Measurements from ENCODE around the gene CDC42EP4.

Gene CDC42EP4

GRCh38 chr17:73305845-73306836 is 5.7 kb downstream of the CDC42EP4 start:
- Histone ChIP-seq H3K9me3 (ENCODE audit: insufficient read depth, low read length) (no peaks in the 10 kb centered on the region), H2AFZ (ENCODE audit: low read depth, low read length) (no peak overlapping the region), H3K9ac (ENCODE audit: low read length) (no peak overlapping the region), H4K20me1 (ENCODE audit: insufficient read depth, low read length) (no peaks in the 10 kb centered on the region), H3K27ac (ENCODE audit: low read length) (no peak overlapping the region), H3K4me3 (ENCODE audit: low read length) (no peak overlapping the region), H3K27me3 (ENCODE audit: low read depth, low read length) (peaks cover 17% of the 10 kb centered on the region), H3K4me2 (ENCODE audit: low read length) (no peak overlapping the region), H3K36me3 (replicated peaks; ENCODE audit: low read depth, low read length) (no peaks in the 10 kb centered on the region), H3K4me1 (ENCODE audit: low read length) (peaks cover 5% of the 10 kb centered on the region; the same call in 1 of the 2 replicates), H3K79me2 (ENCODE audit: low read length) (no peaks in the 10 kb centered on the region)
- no peak for TF ChIP-seq EZH2phosphoT487 (IDR thresholded peaks at IDR 0.05; ENCODE audit: low read depth)
- TF ChIP-seq CTCF (IDR thresholded peaks at IDR 0.05; ENCODE audit: low read depth, low read length) = no peak

DNA sequence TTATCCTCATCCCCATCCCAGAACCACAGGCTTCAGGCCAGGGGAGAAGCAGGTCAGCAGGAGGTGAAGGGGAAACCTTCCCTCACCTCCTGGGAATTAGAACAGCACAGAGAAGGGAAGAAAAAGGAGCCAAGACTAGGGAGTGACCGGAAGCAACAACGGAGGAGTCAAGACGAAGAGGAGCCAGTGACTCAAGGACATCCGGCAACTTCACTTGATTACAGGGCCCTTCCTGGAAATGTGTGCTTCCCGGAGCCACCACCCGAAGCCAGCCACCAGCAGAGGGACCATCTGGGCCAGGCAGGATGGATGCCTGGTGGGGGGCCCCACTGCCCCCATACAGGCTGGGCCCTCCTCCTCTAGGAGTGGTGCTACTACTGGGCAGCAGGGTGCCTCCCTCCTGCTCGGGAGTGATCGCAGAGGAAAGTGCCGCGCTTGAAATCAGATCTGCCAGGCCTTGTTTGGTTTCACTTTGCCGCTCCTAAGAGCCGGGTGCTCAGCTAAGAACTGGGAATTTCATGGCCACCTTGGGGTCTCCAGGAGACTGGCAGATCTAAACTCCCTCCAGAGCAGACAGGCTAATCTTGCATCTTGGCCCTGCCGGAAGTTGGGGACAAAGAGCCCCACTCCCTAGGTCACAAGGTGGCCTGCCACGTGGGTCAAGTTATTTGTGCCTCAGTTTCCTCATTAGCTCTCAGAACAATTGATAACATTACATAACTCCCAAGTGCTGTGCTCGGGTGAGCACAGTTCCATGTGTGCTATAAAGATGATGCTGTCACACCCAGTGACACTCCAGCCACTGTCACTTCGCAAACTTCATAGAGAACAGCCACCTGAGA is 6.6 kb downstream of the CDC42EP4 start:
- H2AFZ ChIP-seq (ENCODE audit: low read depth, low read length) = no peak overlapping the region

DNA sequence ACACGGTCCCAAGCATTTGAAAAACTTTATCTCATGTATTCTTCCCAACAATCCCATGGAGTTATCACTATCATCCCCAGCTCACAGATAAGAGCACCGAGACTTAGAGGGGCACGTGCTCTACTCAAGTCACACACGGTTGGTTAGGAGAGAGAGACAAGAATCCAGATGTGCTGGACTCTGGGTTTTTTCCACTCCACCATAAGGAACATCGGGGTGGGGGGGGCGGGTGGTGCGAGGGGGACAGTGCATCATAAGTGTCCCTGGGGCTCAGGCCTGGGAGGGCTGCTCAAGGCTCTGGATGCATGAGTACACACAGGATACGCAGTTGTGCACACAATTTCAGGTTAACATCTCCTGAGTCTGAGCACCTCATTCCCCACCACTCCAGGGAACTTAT is 7.4 kb downstream of the CDC42EP4 start:
- H3K9ac ChIP-seq (ENCODE audit: low read length) = no peak overlapping the region
- no peak overlapping the region for H3K27ac ChIP-seq (ENCODE audit: low read length)

More for the DNA sequence above, 6.6 kb downstream of the CDC42EP4 start:
- Histone ChIP-seq H3K27me3 (ENCODE audit: low read depth, low read length) (peaks cover 13% of the 10 kb centered on the region), H3K4me1 (ENCODE audit: low read length) (peaks cover 2% of the 10 kb centered on the region; the same call in 1 of the 2 replicates), H3K9ac (ENCODE audit: low read length) (no peak overlapping the region), H3K79me2 (ENCODE audit: low read length) (no peaks in the 10 kb centered on the region), H3K9me3 (ENCODE audit: insufficient read depth, low read length) (no peaks in the 10 kb centered on the region), H3K4me2 (ENCODE audit: low read length) (no peak overlapping the region), H3K4me3 (ENCODE audit: low read length) (no peak overlapping the region), H3K27ac (ENCODE audit: low read length) (no peak overlapping the region), H3K36me3 (replicated peaks; ENCODE audit: low read depth, low read length) (no peaks in the 10 kb centered on the region), H4K20me1 (ENCODE audit: insufficient read depth, low read length) (no peaks in the 10 kb centered on the region)
- no peak for TF ChIP-seq CTCF (IDR thresholded peaks at IDR 0.05; ENCODE audit: low read depth, low read length)
- TF ChIP-seq EZH2phosphoT487 (IDR thresholded peaks at IDR 0.05; ENCODE audit: low read depth) = no peak

More for the DNA sequence above, 7.4 kb downstream of the CDC42EP4 start:
- Histone ChIP-seq H3K4me3 (ENCODE audit: low read length) (no peak overlapping the region), H2AFZ (ENCODE audit: low read depth, low read length) (no peak overlapping the region), H3K9me3 (ENCODE audit: insufficient read depth, low read length) (no peaks in the 10 kb centered on the region), H3K79me2 (ENCODE audit: low read length) (no peaks in the 10 kb centered on the region), H3K27me3 (ENCODE audit: low read depth, low read length) (peaks cover 6% of the 10 kb centered on the region; the same call in 1 of the 2 replicates), H4K20me1 (ENCODE audit: insufficient read depth, low read length) (no peaks in the 10 kb centered on the region), H3K36me3 (replicated peaks; ENCODE audit: low read depth, low read length) (no peaks in the 10 kb centered on the region), H3K4me2 (ENCODE audit: low read length) (no peak overlapping the region), H3K4me1 (ENCODE audit: low read length) (no peaks in the 10 kb centered on the region)
- TF ChIP-seq CTCF (IDR thresholded peaks at IDR 0.05; ENCODE audit: low read depth, low read length) (no peak), EZH2phosphoT487 (IDR thresholded peaks at IDR 0.05; ENCODE audit: low read depth) (no peak)
